Hematopoietic multipotent progenitor cell (in vitro differentiated cells): Measurements from ENCODE around the gene RWDD4. TPM values are rescaled to one million over a fixed set of nuclear protein-coding genes. Genes with fewer than 3 reads are reported as not detected.

Experiments
- DNase-seq, 3 donors: peaks; one replicate each; pipeline ENCODE4 v3.0.0-alpha.2; 2011 to 2015; ENCODE audit warnings: low read depth in 2 of 3, low spot score in 2 of 3
- small RNA-seq: library from RNA; depleted of rRNA; stranded (forward); fragments of <200 nt; gene quantifications from one replicate; pipeline ENCODE3, GENCODE V24; 2012
- total RNA-seq: library from RNA; depleted of rRNA; stranded (reverse); fragments of >200 nt; gene quantifications from one replicate; pipeline ENCODE4 v1.2.3, GENCODE V29; 2012

The RWDD4 gene
- total RNA-seq, 1 donor, result 6.5 TPM

DNA sequence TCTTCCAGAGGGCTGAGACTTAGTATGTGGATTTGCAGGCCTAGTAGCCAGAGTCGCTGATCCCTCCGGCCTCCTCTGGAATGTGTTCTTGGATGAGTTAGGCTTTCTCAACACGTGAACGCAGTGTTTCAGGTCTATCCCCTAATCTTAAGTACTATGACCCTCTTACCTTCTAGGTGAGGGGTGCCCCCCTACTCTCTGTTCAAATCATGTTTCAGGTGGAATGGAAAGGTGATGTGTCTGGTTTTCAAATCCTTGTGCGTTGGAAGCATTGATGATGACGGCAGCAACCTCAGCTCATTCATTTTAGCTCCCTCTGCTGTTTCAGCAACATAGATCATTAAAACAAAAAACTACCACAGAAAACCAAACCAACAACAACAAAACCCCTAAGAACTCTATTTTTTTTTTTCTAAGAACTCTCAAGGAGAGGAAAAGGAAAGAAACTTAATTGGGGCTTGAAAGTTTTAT, 56.4 kb downstream of the RWDD4 start:
- DNase-seq, result peak in 2 of 3 donors; percentile 18 to 34

DNA sequence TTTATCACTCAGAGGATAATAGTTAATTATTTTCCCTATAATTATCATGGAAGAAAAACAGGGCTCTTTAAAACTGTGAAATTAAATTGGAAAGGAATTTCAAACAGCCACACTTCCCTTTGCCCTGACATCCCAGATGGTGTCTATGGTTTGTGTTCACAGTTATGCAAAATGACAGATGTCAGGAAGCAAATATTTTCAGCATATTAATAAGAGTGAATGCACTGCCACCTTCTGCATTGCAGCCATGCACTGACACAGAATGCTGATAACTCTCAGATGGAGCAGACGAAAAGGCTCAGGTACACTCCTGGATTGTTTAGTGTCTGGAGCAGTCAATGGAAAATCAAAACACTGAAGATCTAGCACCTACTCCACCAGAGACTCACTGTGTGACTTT, 57.6 kb downstream of the RWDD4 start:
- no peak for DNase-seq

DNA sequence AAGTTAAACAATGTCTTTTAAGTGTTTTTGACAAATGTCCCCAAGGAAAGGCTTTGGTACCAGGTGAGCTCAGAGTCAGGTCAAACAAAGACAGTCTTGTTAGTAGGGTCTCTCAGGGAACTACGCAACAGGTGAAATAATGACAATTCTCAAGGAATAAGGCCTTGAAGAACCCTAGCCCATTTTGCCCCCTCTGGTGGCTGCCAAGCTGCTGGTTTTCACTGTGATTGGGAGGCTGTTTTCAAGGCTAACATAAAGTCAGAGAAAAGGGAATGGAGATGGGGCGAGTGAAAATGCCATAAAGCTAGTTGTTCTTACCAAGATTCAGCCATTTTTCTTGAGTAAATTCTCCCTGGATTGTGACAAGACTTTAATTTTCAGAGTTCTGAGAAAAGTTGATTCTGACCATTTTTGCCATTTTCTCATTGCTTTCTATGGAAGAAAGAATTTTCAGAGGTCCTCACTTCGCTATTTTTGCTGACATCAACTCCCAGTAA, 58.7 kb downstream of the RWDD4 start:
- peak in 2 of 3 donors; percentile 17 to 38 for DNase-seq

DNA sequence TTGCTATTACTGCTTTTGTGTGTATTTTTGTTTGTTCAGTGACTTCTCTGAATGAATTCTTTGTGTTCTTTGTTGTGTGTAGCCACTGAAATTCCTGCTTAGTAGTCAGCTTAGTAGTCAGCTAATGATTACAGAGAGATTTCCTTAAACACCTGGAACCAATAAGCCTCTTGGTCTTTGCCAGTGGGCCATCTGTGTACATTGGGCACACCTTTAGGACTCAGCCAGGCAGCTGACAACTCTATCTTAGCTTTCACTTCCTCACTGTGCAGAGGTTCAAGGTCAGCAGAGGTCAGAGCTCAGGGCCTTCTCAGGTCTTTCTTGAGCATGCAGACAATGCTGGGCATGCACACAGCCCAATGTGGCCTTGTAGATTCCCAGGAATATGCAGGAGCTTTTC, 59.3 kb downstream of the RWDD4 start:
- no peak for DNase-seq

DNA sequence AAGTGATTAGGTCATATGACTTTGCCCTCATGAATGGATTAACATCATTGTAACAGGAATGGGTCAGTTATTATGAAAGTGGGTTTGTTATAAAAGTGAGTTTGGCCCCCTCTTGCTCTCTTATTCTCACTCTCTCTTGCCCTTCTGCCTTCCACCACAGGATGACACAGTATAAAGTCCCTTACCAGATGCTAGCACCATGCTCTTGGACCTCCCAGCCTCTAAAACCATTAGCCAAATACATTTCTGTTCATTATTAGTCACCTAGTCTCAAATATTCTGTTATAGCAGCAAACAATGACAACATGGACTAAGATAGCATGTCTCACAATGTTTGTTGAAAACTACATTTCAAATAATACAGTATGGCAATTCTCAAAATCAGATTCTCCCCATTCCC, 59.7 kb downstream of the RWDD4 start:
- DNase-seq, result no peak

DNA sequence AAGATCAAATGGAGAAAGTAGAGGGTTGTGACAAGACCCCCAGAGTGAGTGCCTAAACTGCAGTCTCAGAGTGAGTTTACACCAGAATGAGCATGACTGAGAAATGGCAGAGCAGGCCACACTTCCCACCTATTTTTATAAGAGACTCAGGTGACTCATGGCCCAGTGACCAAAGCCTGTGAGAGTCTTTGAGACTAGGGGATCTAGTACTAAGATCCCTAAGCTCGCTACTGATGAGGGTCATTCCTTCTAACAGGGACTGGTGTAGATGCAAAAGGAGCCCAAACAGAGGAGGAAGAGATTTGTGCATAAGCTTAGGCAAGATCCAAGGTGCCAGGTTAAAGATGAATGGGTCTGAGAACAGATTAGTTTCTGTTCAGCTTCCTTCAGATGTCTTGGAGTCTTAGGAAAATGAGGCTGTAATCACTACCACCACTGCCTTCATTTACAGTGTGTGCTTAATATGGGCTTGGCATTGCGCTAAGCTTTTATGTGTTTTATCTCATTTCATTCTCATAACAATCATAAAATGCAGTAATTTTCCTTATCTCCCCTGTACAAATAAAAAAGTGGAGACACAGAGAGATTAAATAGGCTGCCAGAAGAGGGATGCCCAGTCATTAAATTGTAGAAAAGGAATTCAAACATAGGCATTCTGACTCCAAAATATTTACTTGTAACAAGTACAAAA, 62.8 kb downstream of the RWDD4 start:
- DNase-seq, result no peak

DNA sequence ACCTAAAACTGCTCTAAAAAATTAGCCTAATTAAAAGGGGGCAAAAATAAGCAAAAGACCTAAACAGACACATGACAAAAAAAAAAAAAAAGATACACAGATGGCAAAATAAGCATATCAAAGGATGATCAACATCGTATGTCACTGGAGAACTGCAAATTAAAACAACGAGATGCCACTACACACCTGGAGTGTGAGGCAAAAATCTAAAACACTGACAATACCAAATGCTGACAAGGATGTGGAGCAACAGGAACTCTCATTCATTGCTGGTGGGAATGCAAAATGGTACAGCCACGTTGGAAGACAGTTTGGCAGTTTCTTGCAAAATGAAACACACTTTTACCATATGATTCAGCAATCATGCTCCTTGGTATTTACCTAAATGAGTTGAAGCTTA, 64.2 kb downstream of the RWDD4 start:
- DNase-seq, result no peak

DNA sequence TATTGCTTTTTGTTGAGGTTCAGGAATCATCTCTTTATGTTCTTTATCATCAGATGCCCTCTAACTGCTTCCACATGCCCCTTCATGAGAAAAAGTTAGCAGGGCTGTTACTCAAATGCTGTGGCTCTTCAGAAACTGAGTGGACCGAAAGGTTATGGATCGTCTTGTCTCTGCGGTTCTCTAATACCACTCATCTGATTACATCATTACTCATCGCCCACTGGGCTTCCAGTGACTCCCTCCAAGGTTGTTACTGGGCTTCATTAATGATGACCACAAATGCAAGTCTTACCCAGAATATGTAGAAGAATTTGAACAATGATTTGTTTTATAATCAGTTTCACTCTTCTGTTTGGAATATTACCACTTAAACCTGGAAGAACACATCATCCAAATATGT, 67.7 kb downstream of the RWDD4 start:
- DNase-seq, result no peak

Small RNA genes within 50 kb of the gene (small RNA-seq; reads per million reads assigned to genes)
- gene RNU6-1053P (not detected), gene RNU6-335P (not detected), gene RNU6-479P (0.20 reads per million)

Other genes starting within 250 kb of the RWDD4 start
- 31.0 TPM for gene CDKN2AIP, start 214.5 kb downstream of the RWDD4 start, total RNA-seq
- gene ING2, start 154.1 kb downstream of the RWDD4 start, total RNA-seq, result 14.0 TPM
- gene TRAPPC11, start 108 bp upstream of the RWDD4 start, total RNA-seq, result 35.0 TPM
- gene STOX2, start 246.1 kb upstream of the RWDD4 start, total RNA-seq, result 0.81 TPM